Loucy (cell line): ENCODE data around the gene SLX4IP.

Source experiments
- CTCF ChIP-seq: fragments of 200-600 bp; sonication (generic); conservative IDR thresholded peaks from 2 replicates; pipeline ENCODE4 v1.5.1; 2014; ENCODE audit warnings: mild to moderate bottlenecking, antibody characterized with exemption, low read length
- EZH2phosphoT487 ChIP-seq: fragments of 200-600 bp; IDR thresholded peaks from 2 replicates; pipeline ENCODE4 v1.6.1; 2018; ENCODE audit warnings: antibody characterized with exemption, mild to moderate bottlenecking, moderate library complexity, borderline replicate concordance

GRCh38 chr20:10640897-10641296 is 205.8 kb downstream of the SLX4IP start:
- TF ChIP-seq CTCF (no peak), EZH2phosphoT487 (no peak)
